B cell (primary cell): ENCODE measurements around the gene OR5W2. TPM values are rescaled to one million over a fixed set of nuclear protein-coding genes. Genes with fewer than 3 reads are reported as not detected.
"Not testable (repeated sequence)": the region's sequence is repeated elsewhere in the genome, so short reads cannot be mapped to it uniquely, and the experiment has no call there.

ENCODE experiments used
- ATAC-seq: fragments of 200-7000 bp; cut with Tn5 transposase; one replicate; pipeline ENCODE4 v1.10.0; 2021; ENCODE audit warnings: low read depth, mild to moderate bottlenecking, moderate number of reproducible peaks, moderate library complexity
- CTCF ChIA-PET: fragments of 350-600 bp; sonication (Branson Sonifier 250); formaldehyde crosslinking; loops from one replicate; lab custom pipeline; 2021; ENCODE audit warnings: antibody characterized with exemption, inconsistent platforms; lab: Charles Lee
- POLR2A ChIA-PET: fragments of 350-600 bp; sonication (Branson Sonifier 250); formaldehyde crosslinking; loops from one replicate; lab custom pipeline; 2021; ENCODE audit warnings: antibody characterized with exemption; lab: Charles Lee
- DNase-seq: peaks from one replicate; pipeline ENCODE4 v3.0.0; 2013
- H2AFZ ChIP-seq: 2 replicates; pipeline ENCODE4 v1.6.1; 2012; ENCODE audit warnings: mild to moderate bottlenecking, low read depth, low read length; ENCODE audit not compliant: insufficient read depth, poor library complexity, severe bottlenecking
- H3K27ac ChIP-seq, 2 donors: 1 replicate in 1 of 2; 2 replicates in 1 of 2; pipeline ENCODE4 v1.5.1; 2012 to 2013; ENCODE audit warnings: low read length in 2 of 2, mild to moderate bottlenecking in 2 of 2, moderate library complexity in 1 of 2
- H3K27me3 ChIP-seq, 4 experiments: fragments of 200-600 bp in 1 of 4; sonication (generic) in 1 of 4; replicated peaks in 1 of 4; 1 replicate in 2 of 4; 2 replicates in 2 of 4; pipeline versions ENCODE4 v1.6.1 to v1.7.0; 2013 to 2016; ENCODE audit warnings: low read length in 3 of 4, mild to moderate bottlenecking in 2 of 4, mixed read lengths in 1 of 4, moderate library complexity in 1 of 4; ENCODE audit not compliant: insufficient read depth in 4 of 4, control insufficient read depth in 3 of 4; ENCODE audit errors: control extremely low read depth in 1 of 4
- H3K36me3 ChIP-seq, 2 experiments: replicated peaks in 1 of 2; 1 replicate in 1 of 2; 2 replicates in 1 of 2; pipeline versions ENCODE4 v1.6.1 to v1.7.1; 2013; ENCODE audit warnings: low read length in 1 of 2; ENCODE audit not compliant: insufficient read depth in 2 of 2, control insufficient read depth in 1 of 2; ENCODE audit errors: control extremely low read depth in 1 of 2, extremely low read depth in 1 of 2
- H3K4me1 ChIP-seq, 2 donors: fragments of 200-600 bp in 1 of 2; sonication (generic) in 1 of 2; 1 replicate in 1 of 2; 2 replicates in 1 of 2; pipeline versions ENCODE4 v1.5.1 to v1.6.1; 2013 to 2017; ENCODE audit warnings: low read length in 2 of 2; ENCODE audit not compliant: control insufficient read depth in 2 of 2, insufficient read depth in 2 of 2
- H3K4me2 ChIP-seq: replicated peaks from 2 replicates; pipeline ENCODE3; 2012; ENCODE audit warnings: mild to moderate bottlenecking, low read depth, low read length; ENCODE audit not compliant: poor library complexity, severe bottlenecking
- H3K4me3 ChIP-seq, 5 experiments: fragments of 200-600 bp in 1 of 5; sonication (generic) in 1 of 5; 1 replicate in 3 of 5; 2 replicates in 2 of 5; pipeline versions ENCODE4 v1.5.1 to v1.7.0; 2011 to 2016; ENCODE audit warnings: low read length in 4 of 5, mild to moderate bottlenecking in 4 of 5, low read depth in 2 of 5, control low read depth in 1 of 5, moderate library complexity in 1 of 5; ENCODE audit not compliant: insufficient read depth in 1 of 5; ENCODE audit errors: control extremely low read depth in 1 of 5, extremely low read depth in 1 of 5
- H3K79me2 ChIP-seq: fragments of 200-600 bp; sonication (generic); one replicate; pipeline ENCODE4 v1.6.0; 2016; ENCODE audit warnings: low read length; ENCODE audit not compliant: control insufficient read depth, insufficient read depth
- H3K9ac ChIP-seq: fragments of 200-600 bp; sonication (generic); 2 replicates; pipeline ENCODE4 v1.6.1; 2017; ENCODE audit warnings: mild to moderate bottlenecking, low read length, moderate library complexity
- H3K9me3 ChIP-seq, 3 donors: one replicate each; pipeline versions ENCODE4 v1.6.1 to v1.7.1; 2013; ENCODE audit warnings: low read length in 2 of 3; ENCODE audit not compliant: control insufficient read depth in 2 of 3, insufficient read depth in 1 of 3; ENCODE audit errors: control extremely low read depth in 1 of 3
- H4K20me1 ChIP-seq: 2 replicates; pipeline ENCODE4 v1.6.0; 2012; ENCODE audit warnings: mild to moderate bottlenecking, low read length; ENCODE audit not compliant: insufficient read depth, control insufficient read depth, poor library complexity, severe bottlenecking
- H3K27ac Mint-ChIP-seq: one replicate; pipeline ENCODE4 v1.8.0; 2021; ENCODE audit warnings: mixed read lengths
- H3K27me3 Mint-ChIP-seq: one replicate; pipeline ENCODE4 v1.8.0; 2021; ENCODE audit warnings: mixed read lengths
- H3K4me1 Mint-ChIP-seq: one replicate; pipeline ENCODE4 v1.8.0; 2021; ENCODE audit warnings: mixed read lengths
- H3K4me3 Mint-ChIP-seq: one replicate; pipeline ENCODE4 v1.8.0; 2021; ENCODE audit warnings: mixed read lengths
- H3K9me3 Mint-ChIP-seq: one replicate; pipeline ENCODE4 v1.8.0; 2022; ENCODE audit warnings: mixed read lengths; ENCODE audit not compliant: insufficient read depth
- WGBS: methylation state at CpG from one replicate; pipeline ENCODE4 v1.1.5; 2013; ENCODE audit warnings: missing lambda C conversion rate; ENCODE audit not compliant: insufficient coverage; 5-methylcytosine and 5-hydroxymethylcytosine counted together
- intact Hi-C: fragments of 100-400 bp; cut with micrococcal nuclease; formaldehyde crosslinking; loops from one replicate; pipeline ENCODE4 v1.10.0; 2022
- polyA plus RNA-seq: library from polyadenylated mRNA; depleted of rRNA; stranded (reverse); fragments of >200 nt; gene quantifications from 2 replicates; pipeline ENCODE4 v1.2.3, GENCODE V29; 2012
- total RNA-seq, 2 donors: library from RNA; stranded (reverse); fragments of 120-200 nt in 1 of 2; gene quantifications; 1 replicate in 1 of 2; 2 replicates in 1 of 2; pipeline versions ENCODE4 v1.2.3 to v1.2.4, GENCODE V29; 2013 to 2022

The OR5W2 gene
- total and polyA plus RNA-seq, 2 donors (not counting 1 experiment from before 2014, with no cell fraction given) = not detected

- H3K4me1 ChIP-seq, H3K36me3 ChIP-seq, POLR2A ChIA-PET, ATAC-seq, H3K4me3 ChIP-seq, H3K79me2 ChIP-seq, H3K27ac Mint-ChIP-seq, H3K4me1 Mint-ChIP-seq, H2AFZ ChIP-seq, H3K27ac ChIP-seq, H3K4me3 Mint-ChIP-seq, H3K9ac ChIP-seq, DNase-seq, H3K9me3 Mint-ChIP-seq, intact Hi-C loops, H4K20me1 ChIP-seq, H3K27me3 Mint-ChIP-seq, H3K27me3 ChIP-seq, H3K4me2 ChIP-seq, CTCF ChIA-PET, H3K9me3 ChIP-seq: not testable (repeated sequence)
- WGBS = 95% methylated on average over 6 of the region's 9 CpGs
Measured at GRCh38 chr11:55885481-55885880, 28.9 kb downstream of the OR5W2 start.

- H3K4me2 ChIP-seq, POLR2A ChIA-PET, ATAC-seq, H3K36me3 ChIP-seq, H3K4me1 Mint-ChIP-seq, H3K9me3 Mint-ChIP-seq, H3K27me3 ChIP-seq, H3K4me1 ChIP-seq, H4K20me1 ChIP-seq, H3K27ac Mint-ChIP-seq, DNase-seq, intact Hi-C loops, H2AFZ ChIP-seq, H3K4me3 Mint-ChIP-seq, CTCF ChIA-PET, H3K27ac ChIP-seq, H3K9me3 ChIP-seq, H3K4me3 ChIP-seq, H3K27me3 Mint-ChIP-seq, H3K79me2 ChIP-seq, H3K9ac ChIP-seq: not testable (repeated sequence)
- 94% methylated on average over 2 of the region's 4 CpGs for WGBS
Measured at GRCh38 chr11:55884995-55885394, 29.4 kb downstream of the OR5W2 start.

GRCh38 chr11:55882997-55883396, 31.4 kb downstream of the OR5W2 start, which contains the start of gene TRIM51:
Gene TRIM51 (plus strand): TSS chr11:55883297. CDS start chr11:55885429, 2,132 bp downstream.
- WGBS = no CpG with 5 or more reads among the region's 1 CpG
- H3K4me3 ChIP-seq, H3K27me3 Mint-ChIP-seq, H3K4me1 ChIP-seq, H3K27me3 ChIP-seq, intact Hi-C loops, H3K27ac Mint-ChIP-seq, H3K4me3 Mint-ChIP-seq, H3K9me3 Mint-ChIP-seq, H4K20me1 ChIP-seq, DNase-seq, H3K9ac ChIP-seq, H3K36me3 ChIP-seq, H3K79me2 ChIP-seq, CTCF ChIA-PET, H3K9me3 ChIP-seq, H3K27ac ChIP-seq, H3K4me1 Mint-ChIP-seq, H2AFZ ChIP-seq, POLR2A ChIA-PET, H3K4me2 ChIP-seq, ATAC-seq: not testable (repeated sequence)

GRCh38 chr11:55873146-55873545, 41.2 kb downstream of the OR5W2 start:
- H3K4me3 ChIP-seq, H3K36me3 ChIP-seq, H3K4me1 Mint-ChIP-seq, intact Hi-C loops, ATAC-seq, H3K27me3 ChIP-seq, H2AFZ ChIP-seq, H3K9ac ChIP-seq, H4K20me1 ChIP-seq, CTCF ChIA-PET, H3K27me3 Mint-ChIP-seq, H3K27ac Mint-ChIP-seq, H3K4me2 ChIP-seq, H3K4me1 ChIP-seq, H3K27ac ChIP-seq, H3K9me3 Mint-ChIP-seq, DNase-seq, H3K4me3 Mint-ChIP-seq, H3K79me2 ChIP-seq, POLR2A ChIA-PET: not testable (repeated sequence)
- peaks cover 0 to 20% (median 0%) of the 10 kb centered on the region in 3 donors for H3K9me3 ChIP-seq
- WGBS = 38% methylated on average over 29 of the region's 34 CpGs
